GM19328 (cell line): ENCODE results near the gene GALNT14.
A peak's percentile ranks its signal among the peaks of the same experiment; 100 is the strongest.

ENCODE experiments used
- ATAC-seq: cut with Tn5 transposase; IDR thresholded peaks from one replicate; pipeline ENCODE4 v1.9.1; 2021; ENCODE audit warnings: mild to moderate bottlenecking, moderate library complexity; ENCODE audit not compliant: unreplicated experiment

The GALNT14 gene

GRCh38 chr2:31060397-31060796, 77.8 kb downstream of the GALNT14 start:
- ATAC-seq = no peak

GRCh38 chr2:31058096-31059035, 79.9 kb downstream of the GALNT14 start:
- no peak for ATAC-seq

DNA sequence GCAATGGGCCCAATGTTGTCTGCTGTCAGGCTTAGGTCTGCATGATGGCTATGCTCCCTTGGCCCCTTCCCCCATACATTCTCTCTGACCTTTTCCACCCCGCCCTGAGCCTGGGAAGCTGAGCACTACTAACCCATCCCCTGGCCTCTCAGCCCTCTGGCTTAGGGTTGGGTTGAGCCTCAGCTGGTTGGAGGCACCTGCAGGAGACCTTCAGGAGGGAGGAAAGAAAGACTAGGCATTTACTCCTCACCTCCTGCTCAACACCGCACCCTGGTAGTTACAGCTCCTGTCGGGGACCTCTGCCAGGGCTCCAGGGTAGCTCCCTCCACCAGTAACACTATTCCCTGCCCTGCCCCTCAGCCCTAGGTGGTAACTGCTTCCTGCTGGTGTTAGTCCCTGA, 80.5 kb downstream of the GALNT14 start:
- ATAC-seq = no peak

GRCh38 chr2:31055938-31056337, 82.3 kb downstream of the GALNT14 start:
- ATAC-seq = no peak

DNA sequence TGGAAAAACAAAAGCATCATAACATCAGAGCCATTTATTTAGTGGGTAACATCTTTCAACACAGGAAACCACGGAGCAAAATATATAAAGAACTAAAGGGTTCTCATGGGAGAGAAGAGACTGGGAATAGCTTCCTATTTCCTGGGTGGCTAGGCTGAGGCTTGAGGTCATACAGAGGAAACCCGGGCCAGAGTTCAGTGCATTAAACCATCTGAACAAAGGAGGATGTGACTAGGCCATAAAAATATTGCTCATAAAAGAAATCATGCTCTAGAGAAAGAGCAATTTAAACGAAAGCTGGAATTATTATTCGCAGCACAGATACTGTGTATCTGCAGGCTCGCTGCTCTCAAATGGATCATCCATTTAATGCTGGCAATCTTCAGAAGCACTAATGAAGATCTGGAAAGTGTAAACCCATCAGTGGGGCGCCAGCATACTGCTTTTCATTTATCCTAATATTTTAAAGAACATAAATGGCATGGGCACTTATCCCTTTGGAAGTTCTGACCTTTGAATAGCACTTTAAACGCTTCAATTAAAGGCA, 83.3 kb downstream of the GALNT14 start:
- no peak for ATAC-seq

GRCh38 chr2:31053929-31054782, 84.1 kb downstream of the GALNT14 start:
- no peak for ATAC-seq

- ATAC-seq = no peak
Measured at GRCh38 chr2:31052284-31052683, 86.0 kb downstream of the GALNT14 start.

DNA sequence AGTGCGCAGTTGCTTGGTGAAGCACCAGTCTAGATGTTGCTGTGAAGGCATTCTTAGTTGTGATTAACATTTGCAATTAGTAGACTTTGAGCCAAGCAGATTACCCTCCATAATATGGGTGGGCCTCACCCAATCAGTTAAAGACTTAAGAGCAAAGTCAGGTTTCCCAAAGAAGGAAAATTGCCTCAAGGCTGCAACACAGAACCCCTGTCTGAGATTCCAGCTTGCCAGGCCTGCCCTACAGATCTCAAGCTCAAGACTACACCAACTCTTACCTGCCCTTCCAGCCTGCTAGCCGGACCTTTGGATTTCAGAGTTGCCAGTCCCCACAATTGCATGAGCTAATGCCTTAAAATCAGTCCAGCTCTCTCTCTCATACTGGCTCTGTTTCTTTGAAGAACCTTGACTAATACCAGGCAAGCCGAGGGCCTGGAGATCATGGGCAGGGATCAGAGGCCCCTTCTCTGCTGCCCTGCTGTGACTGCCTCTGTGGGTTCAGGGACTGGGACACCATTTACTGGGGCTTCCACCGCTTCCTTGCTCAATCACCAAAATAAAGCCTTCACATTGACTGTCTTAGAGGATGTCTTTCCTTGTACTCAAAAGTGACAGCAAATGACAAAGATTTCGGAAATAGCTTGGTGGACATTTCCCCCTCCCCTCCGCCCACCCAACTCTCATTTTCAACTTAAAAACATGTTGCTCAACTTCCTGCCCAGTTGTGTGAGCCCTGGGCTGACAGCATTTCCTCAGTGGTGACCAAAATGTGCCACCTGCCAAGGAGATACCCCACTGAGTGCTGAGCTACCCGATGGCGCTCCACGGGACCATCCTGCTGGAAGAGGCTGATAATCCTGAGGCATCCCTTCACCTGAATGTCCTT, 86.7 kb downstream of the GALNT14 start:
- no peak for ATAC-seq

- no peak for ATAC-seq
Measured at GRCh38 chr2:31049916-31050588, 88.2 kb downstream of the GALNT14 start.

GRCh38 chr2:31049264-31049663, 89.0 kb downstream of the GALNT14 start:
- ATAC-seq = no peak

- no peak for ATAC-seq
Measured at GRCh38 chr2:31047599-31047998, 90.6 kb downstream of the GALNT14 start.

DNA sequence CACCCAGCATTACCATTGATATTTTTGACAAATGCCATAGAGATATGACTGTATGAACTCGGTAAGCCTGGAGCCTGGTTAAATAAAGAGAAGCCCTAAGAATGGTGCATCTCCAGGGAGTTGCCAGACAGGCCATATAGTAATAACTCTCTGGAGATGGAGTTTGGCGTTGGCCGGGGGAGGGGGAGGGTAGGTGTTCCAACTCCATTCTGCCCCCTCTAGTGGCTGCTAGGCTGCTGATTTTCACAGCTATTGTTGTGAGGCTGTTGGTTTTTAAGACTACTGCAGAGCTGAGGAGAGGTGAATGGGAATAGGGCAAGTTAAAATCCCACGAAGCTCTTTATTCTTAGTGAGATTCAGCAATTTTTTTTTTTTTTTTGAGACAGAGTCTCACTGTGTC, 99.9 kb downstream of the GALNT14 start:
- no peak for ATAC-seq

DNA sequence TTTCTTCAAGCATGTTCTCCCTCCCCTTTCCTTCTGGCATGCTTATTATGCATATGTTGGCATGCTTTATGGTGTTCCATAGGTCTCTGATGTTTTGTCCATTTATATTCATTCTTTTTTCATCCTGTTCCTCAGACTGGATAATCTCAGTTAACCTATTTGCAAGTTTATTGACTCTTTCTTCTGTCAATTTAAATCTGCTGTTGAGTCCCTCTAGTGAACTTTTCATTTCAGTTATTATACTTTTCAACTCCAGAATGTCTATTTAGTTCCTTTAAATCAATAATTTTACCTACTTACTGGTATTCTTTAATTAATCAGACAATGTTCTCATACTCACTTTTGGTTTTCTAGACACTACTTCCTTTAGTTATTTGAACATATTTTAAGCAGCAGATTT, 101.2 kb downstream of the GALNT14 start:
- no peak for ATAC-seq

GRCh38 chr2:31033032-31033431, 105.2 kb downstream of the GALNT14 start:
- no peak for ATAC-seq

DNA sequence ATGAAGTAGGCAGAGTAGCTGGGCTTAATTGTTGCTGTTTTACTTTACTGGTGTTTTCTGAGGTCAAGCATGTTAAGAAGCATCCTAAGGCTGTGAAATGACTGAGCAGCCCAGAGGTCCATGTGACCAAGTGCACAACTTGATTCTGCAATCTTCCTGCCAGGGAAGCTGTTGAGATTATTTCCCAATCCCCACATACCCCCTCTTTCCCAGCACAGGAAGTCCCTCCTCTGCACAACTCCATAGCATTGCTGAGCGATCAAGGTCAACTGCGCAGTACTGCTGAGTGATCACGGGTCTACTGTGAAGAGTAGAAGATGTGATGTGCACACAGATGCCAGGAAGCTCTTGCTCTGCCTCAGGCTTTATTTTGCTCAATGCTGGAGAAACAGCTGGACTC, 105.8 kb downstream of the GALNT14 start:
- ATAC-seq = no peak

DNA sequence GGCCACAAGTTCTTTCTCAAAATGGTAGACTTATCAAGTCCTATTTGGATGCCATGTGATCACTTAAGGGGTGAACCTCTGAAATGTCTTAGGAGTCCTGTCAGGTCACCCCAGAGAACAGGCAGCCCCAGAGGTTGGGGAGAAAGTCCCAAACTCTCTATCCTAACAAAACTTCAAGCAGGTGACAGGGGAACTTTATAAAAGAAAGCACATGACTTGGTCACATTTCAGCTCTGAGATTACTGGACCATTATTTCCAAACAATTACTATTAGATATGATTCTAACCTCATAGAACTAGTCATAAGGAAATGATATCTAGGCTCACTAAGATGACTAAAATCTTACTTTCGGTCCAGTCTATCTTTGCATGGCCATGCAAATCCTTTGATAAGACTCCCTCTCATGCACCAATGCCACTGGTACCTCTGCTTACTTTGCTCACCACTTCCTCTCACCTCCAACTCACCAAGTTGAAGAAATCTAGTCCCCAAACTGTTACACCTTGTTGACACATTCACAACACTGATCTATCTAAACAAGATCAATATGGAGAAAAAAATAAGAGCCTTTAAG, 107.0 kb downstream of the GALNT14 start:
- peak; percentile 93 for ATAC-seq

- ATAC-seq = no peak
Measured at GRCh38 chr2:31028417-31028816, 109.8 kb downstream of the GALNT14 start.

DNA sequence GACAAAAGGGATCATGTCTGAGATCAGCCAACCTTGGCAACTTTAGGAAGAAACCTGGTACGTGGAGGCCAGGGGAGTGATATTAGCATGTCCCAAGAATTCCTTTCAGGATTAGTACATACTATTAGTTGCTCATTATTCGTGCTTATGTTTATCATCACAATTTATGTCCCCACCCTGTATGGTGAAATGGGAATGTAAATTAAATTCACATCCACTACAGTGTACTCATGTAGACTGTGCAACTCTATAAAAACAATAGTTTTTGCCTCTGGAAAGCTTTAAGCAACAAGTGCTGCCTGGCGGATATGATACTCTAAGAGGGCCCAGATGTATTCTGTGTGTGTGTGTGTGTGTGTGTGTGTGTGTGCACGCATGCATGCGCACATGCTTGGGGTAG, 110.7 kb downstream of the GALNT14 start:
- ATAC-seq = no peak

- ATAC-seq = no peak
Measured at GRCh38 chr2:31023541-31023940, 114.7 kb downstream of the GALNT14 start.

GRCh38 chr2:31020713-31021112, 117.5 kb downstream of the GALNT14 start:
- no peak for ATAC-seq
